CD4-positive, alpha-beta T cell treated with Interferon alpha-2 for 1 hour (primary cell): ENCODE results near the gene IL36B.
"Not testable (repeated sequence)": the region's sequence is repeated elsewhere in the genome, so short reads cannot be mapped to it uniquely, and the experiment has no call there.

Source experiments
- DNase-seq, 2 donors: peaks; one replicate each; pipeline ENCODE4 v3.0.0-alpha.2; 2020 to 2022

IL36B gene

DNA sequence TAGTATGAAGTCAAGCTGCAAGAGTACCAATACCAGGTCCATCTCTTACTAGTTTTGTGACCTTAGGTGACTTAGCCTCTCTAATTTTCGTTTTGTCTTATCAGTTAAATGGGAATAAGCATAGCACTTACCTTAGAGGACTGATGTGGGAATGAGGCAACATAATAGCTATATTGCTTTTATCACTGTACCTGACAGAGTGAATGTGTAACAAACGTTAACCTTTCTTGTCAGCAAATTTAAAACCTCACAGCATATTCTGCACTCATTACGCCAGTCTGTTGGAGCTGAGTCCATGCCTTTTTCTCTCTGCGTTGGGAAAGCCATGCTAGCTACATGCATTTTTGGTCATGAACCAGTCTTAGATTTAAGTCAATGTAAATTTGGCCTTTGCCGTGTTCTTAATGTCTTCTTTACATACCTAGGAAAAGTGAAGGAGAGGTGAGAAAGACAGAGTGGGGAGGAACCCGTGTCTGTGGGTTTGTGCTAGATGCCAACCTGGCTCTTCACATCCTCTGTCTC is at the start of gene IL36B:
Gene IL36B (minus strand): TSS at position 472 of the 522 bp plus-strand sequence.
- no peak for DNase-seq

DNA sequence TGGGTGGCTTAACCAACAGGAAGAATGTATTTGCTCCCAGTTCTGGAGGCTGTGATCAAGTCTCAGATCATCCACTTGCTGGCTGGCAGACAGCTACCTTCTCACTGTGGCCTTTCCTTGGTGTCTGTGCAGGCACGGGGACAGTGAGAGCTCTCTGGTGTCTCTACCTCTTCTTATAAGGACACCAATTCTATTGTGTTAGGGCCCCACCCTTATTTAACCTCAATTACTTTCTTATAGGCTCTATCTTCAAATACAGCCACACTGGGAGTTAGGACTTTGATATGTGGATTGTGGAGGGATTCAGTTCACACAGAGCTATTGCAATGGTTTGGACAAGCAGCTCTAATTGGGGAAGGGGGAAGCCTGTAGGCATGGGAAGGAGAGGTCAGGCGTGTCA is 49.5 kb upstream of the IL36B start:
- no peak for DNase-seq

DNA sequence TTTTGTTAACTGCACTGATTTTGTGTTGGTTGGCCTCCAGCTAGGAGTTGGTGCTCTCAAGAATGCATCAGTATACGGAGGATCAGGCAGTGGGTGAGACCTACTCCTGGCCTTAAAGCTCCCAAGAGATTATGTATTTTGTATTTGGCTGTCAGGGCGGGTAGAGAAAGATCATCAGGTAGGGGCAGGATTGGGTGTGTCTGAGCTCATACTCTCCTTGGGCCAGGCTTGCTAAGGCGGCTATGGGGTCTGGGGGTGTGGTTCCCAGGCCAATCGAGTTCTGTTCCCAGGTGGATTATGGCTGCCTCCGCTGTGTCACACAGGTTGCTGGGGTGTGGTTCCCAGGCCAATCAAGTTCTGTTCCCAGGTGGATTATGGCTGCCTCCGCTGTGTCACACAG is 45.9 kb upstream of the IL36B start:
- no peak for DNase-seq

DNA sequence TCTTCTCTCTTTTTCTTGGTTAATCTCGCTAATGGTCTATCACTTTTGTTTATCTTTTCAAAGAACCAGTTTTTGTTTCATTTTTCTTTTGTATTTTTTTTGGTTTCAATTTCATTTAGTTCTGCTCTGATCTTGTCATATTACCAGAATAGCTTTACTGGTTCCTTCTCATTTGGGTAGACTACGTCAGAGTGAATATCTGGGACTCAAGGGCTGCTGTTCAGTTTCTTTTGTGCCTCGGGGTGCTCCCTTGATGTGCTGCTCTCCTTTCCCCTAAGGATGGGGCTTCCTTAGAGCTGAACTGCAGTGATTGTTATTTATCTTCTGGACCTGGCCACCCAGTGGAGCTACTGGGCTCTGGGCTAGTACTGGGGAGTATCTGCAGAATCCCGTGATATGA is 45.4 kb upstream of the IL36B start:
- DNase-seq = peak; percentile 15 to 59

DNA sequence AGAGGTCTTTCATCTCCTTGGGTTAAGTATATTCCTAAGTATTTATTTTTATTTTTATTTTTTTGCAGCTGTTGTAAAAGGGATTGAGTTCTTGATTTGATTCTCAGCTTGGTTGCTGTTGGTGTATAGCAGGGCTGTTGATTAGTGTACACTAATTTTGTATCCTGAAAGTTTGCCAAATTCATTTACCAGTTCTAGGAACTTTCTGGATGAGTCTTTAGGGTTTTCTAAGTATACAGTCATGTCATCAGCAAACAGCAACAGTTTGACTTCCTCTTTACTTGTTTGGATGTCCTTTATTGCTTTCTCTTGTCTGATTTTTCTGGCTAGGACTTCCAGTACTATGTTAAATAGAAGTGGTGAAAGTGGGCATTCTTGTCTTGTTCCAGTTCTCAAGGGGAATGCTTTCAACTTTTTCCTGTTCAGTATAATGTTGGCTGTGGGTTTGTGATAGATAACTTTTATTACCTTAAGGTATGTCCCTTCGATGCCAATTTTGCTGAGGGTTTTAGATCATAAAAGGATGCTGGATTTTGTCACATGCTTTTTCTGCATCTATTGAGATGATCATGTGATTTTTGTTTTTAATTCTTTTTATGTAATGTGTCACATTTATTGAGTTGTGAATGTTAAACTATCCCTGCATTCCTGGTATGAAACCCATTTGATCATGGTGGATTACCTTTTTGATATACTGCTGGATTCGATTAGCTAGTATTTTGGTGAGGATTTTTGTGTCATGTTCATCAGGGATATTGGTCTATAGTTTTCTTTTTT is 44.4 kb upstream of the IL36B start:
- not testable (repeated sequence) for DNase-seq

GRCh38 chr2:113096306-113096705 is 43.6 kb upstream of the IL36B start:
- not testable (repeated sequence) for DNase-seq

- DNase-seq = no peak
These were observed 40.9 kb upstream of the IL36B start for GRCh38 chr2:113093613-113093977.

- no peak for DNase-seq
These were observed 40.4 kb upstream of the IL36B start for GRCh38 chr2:113092864-113093612.

- DNase-seq = no peak
These were observed 38.7 kb upstream of the IL36B start for GRCh38 chr2:113091231-113091896.

DNA sequence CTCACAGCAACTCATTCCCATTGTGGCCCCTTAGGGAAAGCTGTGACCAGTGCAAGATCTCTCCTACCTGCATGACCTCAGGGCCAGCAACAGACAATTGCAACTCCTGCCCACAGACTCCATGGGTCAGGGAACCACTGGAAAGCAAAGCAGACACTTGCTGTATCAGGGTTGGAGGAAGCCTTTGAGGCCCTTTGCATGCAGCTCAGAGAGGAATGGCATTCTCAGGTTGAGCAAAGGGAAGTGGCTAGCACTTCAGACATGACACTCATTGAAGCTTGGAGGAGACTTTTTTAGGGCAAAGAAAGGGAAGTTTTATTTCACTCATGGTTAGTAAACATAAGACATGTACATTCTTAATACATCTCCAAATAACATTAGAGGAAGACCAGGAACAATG is 37.2 kb upstream of the IL36B start:
- DNase-seq = no peak

DNA sequence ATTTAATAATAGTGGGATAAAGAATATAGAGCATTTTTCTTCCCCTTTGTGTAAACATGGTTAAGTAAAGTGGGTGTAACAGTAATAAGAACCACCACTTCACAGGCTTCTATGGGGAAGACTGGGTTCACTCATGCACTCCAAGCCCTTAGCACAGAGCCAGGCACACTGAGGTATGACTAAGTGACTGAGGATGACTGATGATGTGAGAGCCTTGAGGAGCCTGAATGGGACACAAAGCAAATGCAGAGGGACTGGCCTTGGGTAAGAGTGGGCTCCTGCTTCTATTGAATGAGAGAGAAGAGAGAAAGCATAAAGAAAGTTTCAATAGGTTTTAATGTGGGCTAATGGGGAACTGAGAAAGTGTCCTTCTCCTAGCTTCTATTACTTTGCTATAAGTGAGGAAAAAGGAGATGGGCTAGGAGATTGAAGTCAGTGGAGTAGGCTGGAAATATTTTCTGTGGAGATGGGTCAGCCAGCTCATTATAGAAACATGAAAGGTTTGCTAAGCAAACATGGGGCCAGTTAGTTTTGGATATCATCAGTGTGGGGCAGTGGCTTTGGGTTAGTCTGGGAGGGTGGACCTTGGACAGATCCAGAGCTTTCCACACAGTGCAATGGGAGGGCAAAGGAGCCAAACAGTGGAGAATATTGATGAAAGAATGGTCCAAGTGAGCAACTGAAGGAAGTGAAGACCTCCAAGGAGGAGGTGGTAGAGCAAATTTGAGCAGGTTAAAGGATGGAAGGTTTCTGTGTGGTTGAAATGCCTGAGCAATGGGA is 35.7 kb upstream of the IL36B start:
- no peak for DNase-seq

GRCh38 chr2:113085542-113085941 is 32.9 kb upstream of the IL36B start:
- no peak for DNase-seq

DNA sequence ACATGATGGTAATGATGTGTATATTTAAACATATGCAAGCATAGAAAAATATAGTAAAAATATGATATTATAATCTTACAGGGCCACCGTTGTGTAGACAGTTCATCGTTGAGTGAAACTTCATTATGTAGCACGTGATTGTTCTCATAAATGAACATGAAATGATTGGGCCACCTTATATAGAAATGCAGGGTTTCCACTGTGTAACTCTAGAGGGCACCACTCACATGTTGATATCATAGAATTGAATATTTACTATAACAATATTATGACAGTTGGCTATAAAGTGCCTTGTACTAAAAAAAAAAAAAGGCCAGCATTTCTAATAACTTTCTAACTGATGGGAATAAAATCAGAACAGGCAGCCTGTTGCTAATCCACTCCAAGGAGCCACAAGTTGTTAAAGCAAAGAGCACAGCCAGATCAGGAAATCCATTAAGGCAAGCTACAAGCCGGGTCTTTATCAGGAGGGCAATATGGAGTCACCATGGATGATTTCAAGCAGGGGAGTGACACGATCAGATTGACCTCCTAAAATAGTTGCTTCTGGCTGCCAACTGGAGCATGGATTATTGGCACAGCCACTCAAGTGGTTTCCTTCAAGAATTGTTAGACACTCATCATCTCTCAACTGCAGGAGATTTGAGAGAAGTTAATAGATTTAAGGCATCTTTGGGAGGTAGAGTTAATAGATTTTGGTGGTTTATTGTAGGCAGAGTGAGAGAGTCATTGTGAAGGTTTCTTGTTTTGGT is 31.8 kb upstream of the IL36B start:
- DNase-seq = peak in 1 of 2 donors; percentile 34

DNA sequence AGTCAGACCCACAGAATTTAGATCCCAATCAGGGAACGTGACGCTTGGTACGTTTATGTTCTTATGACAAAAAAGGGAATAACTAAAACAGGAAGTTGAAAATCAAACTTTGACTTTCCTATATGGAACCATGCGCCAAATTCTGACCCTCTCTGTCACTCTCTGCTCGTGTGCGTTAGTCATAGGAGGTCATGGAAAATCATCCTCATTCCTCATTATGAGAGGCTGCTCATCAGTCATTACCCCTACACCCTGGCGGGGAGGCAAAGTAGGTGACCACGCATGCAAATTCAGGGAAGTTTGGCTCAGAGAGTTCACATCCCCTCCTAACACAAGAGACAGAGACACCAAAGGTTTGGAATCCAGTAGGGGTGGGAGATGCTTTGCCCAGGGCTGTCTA is 30.6 kb upstream of the IL36B start:
- DNase-seq = peak in 1 of 2 donors; percentile 34

GRCh38 chr2:113081488-113082210 is 29.0 kb upstream of the IL36B start:
- DNase-seq = no peak

DNA sequence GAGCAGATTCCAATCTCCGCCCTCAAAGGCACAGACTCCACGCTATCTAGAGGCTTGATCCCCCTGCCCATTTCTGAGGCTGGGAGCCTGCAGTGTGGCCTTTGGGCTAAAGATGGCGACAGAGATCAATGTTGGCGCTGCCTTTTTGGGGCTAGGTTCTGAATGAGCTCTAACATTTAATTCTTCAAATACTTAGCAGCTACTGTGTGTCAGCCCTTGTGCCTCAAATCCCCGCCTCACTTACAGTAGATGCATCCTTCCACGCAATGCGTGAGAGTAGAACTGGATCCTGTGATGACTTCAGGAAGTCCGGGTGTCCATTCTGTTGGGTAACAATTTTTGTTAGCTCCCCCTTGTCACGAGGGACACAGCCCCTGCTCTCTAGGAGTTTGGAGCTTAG is 27.5 kb upstream of the IL36B start:
- DNase-seq = peak; percentile 25 to 43

GRCh38 chr2:113079131-113079530 is 26.5 kb upstream of the IL36B start:
- DNase-seq = no peak

DNA sequence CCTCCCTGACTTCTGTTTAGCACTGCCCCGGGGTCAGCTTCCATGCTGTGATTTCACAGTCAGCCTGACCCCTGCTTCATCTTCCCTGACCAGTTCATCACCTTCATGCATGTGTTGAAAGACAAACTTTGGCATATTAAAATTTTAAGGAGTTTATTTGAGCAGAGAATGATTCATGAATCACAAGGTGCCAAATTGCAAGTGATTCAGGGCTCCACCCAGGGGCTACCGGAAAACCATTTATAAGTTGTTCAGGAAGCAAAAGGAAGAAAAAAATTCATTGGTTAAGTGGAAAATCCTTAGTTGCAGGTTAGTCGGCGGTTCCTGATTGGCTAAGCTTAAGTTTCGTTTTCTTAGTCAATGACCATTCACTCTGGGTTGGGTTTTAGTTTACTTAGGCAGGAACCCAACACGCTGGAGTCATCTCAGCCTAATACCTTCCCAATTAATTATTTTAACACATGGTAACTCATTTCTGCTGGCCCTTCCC is 25.7 kb upstream of the IL36B start:
- no peak for DNase-seq

GRCh38 chr2:113077921-113078320 is 25.3 kb upstream of the IL36B start:
- DNase-seq = no peak

GRCh38 chr2:113076954-113077669 is 24.4 kb upstream of the IL36B start:
- no peak for DNase-seq
